Astrocyte (in vitro differentiated cells and primary cell): ENCODE data around the gene RAD51B. TPM values are rescaled to one million over a fixed set of nuclear protein-coding genes. Genes with fewer than 3 reads are reported as not detected.

Experiments
- DNase-seq: peaks from one replicate; pipeline ENCODE4 v3.0.0-alpha.2; 2010; ENCODE audit warnings: low read depth
- FAIRE-seq: peaks from 2 replicates; lab custom pipeline; 2011; peaks lifted over from hg19 to GRCh38; lab: Jason Lieb, UNC
- H2AFZ ChIP-seq: 2 replicates; pipeline ENCODE4 v1.6.0; 2012; ENCODE audit warnings: low read depth, low read length, inconsistent platforms
- H3K27ac ChIP-seq: 2 replicates; pipeline ENCODE4 v1.5.1; 2011; ENCODE audit warnings: low read depth, low read length, inconsistent platforms
- H3K27me3 ChIP-seq: 2 replicates; pipeline ENCODE4 v1.6.0; 2011; ENCODE audit warnings: low read length, inconsistent platforms; ENCODE audit not compliant: insufficient read depth
- H3K36me3 ChIP-seq: 2 replicates; pipeline ENCODE4 v1.5.1; 2011; ENCODE audit warnings: low read length, inconsistent platforms; ENCODE audit not compliant: insufficient read depth
- H3K4me1 ChIP-seq: 2 replicates; pipeline ENCODE4 v1.5.1; 2011; ENCODE audit warnings: low read length, inconsistent platforms; ENCODE audit not compliant: insufficient read depth
- H3K4me2 ChIP-seq: 2 replicates; pipeline ENCODE4 v1.6.0; 2012; ENCODE audit warnings: low read length, inconsistent platforms
- H3K4me3 ChIP-seq: 2 replicates; pipeline ENCODE4 v1.5.1; 2011; ENCODE audit warnings: low read depth, mild to moderate bottlenecking, low read length, inconsistent platforms; ENCODE audit not compliant: insufficient read depth
- H3K79me2 ChIP-seq: 2 replicates; pipeline ENCODE4 v1.6.0; 2012; ENCODE audit warnings: mild to moderate bottlenecking, low read length, inconsistent platforms; ENCODE audit not compliant: insufficient read depth
- H3K9ac ChIP-seq: 2 replicates; pipeline ENCODE4 v1.6.0; 2012; ENCODE audit warnings: mild to moderate bottlenecking, low read length, inconsistent platforms
- H3K9me3 ChIP-seq: 2 replicates; pipeline ENCODE4 v1.5.1; 2012; ENCODE audit warnings: low read depth, mild to moderate bottlenecking, low read length, inconsistent platforms; ENCODE audit not compliant: insufficient read depth
- H4K20me1 ChIP-seq: 2 replicates; pipeline ENCODE4 v1.6.0; 2012; ENCODE audit warnings: low read length, inconsistent platforms; ENCODE audit not compliant: insufficient read depth
- H3K27ac Mint-ChIP-seq: one replicate; pipeline ENCODE4 v1.8.0; 2021; ENCODE audit warnings: mild to moderate bottlenecking, mixed read lengths; ENCODE audit not compliant: unreplicated experiment
- H3K27me3 Mint-ChIP-seq: one replicate; pipeline ENCODE4 v1.8.0; 2021; ENCODE audit warnings: low read depth, mixed read lengths; ENCODE audit not compliant: unreplicated experiment
- H3K36me3 Mint-ChIP-seq: one replicate; pipeline ENCODE4 v1.8.0; 2021; ENCODE audit warnings: low read depth, mixed read lengths; ENCODE audit not compliant: unreplicated experiment
- H3K4me1 Mint-ChIP-seq: one replicate; pipeline ENCODE4 v1.8.0; 2021; ENCODE audit warnings: low read depth, mixed read lengths; ENCODE audit not compliant: unreplicated experiment
- H3K4me3 Mint-ChIP-seq: one replicate; pipeline ENCODE4 v1.8.0; 2021; ENCODE audit warnings: mild to moderate bottlenecking, moderate library complexity, mixed read lengths; ENCODE audit not compliant: unreplicated experiment
- H3K9me3 Mint-ChIP-seq: one replicate; pipeline ENCODE4 v1.8.0; 2021; ENCODE audit warnings: mild to moderate bottlenecking, mixed read lengths; ENCODE audit not compliant: unreplicated experiment
- CTCF ChIP-seq: IDR thresholded peaks from 2 replicates; pipeline ENCODE4 v1.5.1; 2011; ENCODE audit warnings: low read depth, mild to moderate bottlenecking, inconsistent platforms, low read length, moderate library complexity; ENCODE audit not compliant: insufficient read depth
- EZH2 ChIP-seq: IDR thresholded peaks from 2 replicates; pipeline ENCODE4 v1.6.1; 2012; ENCODE audit warnings: mild to moderate bottlenecking, low read length, inconsistent platforms; ENCODE audit not compliant: insufficient read depth
- total RNA-seq: library from RNA; stranded (reverse); gene quantifications from 2 replicates; pipeline ENCODE4 v1.2.1, GENCODE V29; 2021

RAD51B gene
- total RNA-seq, 1 donor from 2014 or later = 10.8 TPM

- H3K27ac ChIP-seq = no peak overlapping the region
- FAIRE-seq (no peak), DNase-seq (no peak)
- H3K27ac Mint-ChIP-seq = no peak overlapping the region
- H3K4me1 ChIP-seq = peaks cover 18% of the 10 kb centered on the region
- H3K4me3 Mint-ChIP-seq = no peak overlapping the region
- TF ChIP-seq CTCF (no peak), EZH2 (no peak)
- H3K4me2 ChIP-seq = no peak overlapping the region
- no peaks in the 10 kb centered on the region for H3K27me3 ChIP-seq
- peaks cover 5% of the 10 kb centered on the region for H3K36me3 Mint-ChIP-seq
- no peak overlapping the region for H2AFZ ChIP-seq
- H3K4me1 Mint-ChIP-seq = peaks cover 13% of the 10 kb centered on the region
- H3K36me3 ChIP-seq = no peaks in the 10 kb centered on the region
- no peak overlapping the region for H3K4me3 ChIP-seq
- H3K9me3 Mint-ChIP-seq = peaks cover 13% of the 10 kb centered on the region
- no peak overlapping the region for H3K9ac ChIP-seq
- peaks cover 2% of the 10 kb centered on the region for H3K9me3 ChIP-seq
- no peaks in the 10 kb centered on the region for H3K27me3 Mint-ChIP-seq
- no peaks in the 10 kb centered on the region for H4K20me1 ChIP-seq
- H3K79me2 ChIP-seq = no peaks in the 10 kb centered on the region
These were observed 784.2 kb downstream of the RAD51B start for GRCh38 chr14:68603533-68604360.

- Histone ChIP-seq H3K4me1 (peaks cover 12% of the 10 kb centered on the region), H3K9me3 (peaks cover 2% of the 10 kb centered on the region), H3K4me2 (no peak overlapping the region), H3K4me3 (no peak overlapping the region), H2AFZ (no peak overlapping the region), H3K36me3 (no peaks in the 10 kb centered on the region), H3K79me2 (no peaks in the 10 kb centered on the region), H4K20me1 (no peaks in the 10 kb centered on the region), H3K9ac (no peak overlapping the region), H3K27me3 (no peaks in the 10 kb centered on the region), H3K27ac (no peak overlapping the region)
- Mint-ChIP-seq H3K36me3 (peaks cover 5% of the 10 kb centered on the region), H3K4me1 (peaks cover 7% of the 10 kb centered on the region), H3K4me3 (peak overlapping the region; percentile 34), H3K9me3 (peaks cover 13% of the 10 kb centered on the region), H3K27ac (no peak overlapping the region), H3K27me3 (no peaks in the 10 kb centered on the region)
- DNase-seq (no peak), FAIRE-seq (no peak)
- TF ChIP-seq CTCF (no peak), EZH2 (no peak)
These were observed 784.8 kb downstream of the RAD51B start for GRCh38 chr14:68604361-68604730.

- Mint-ChIP-seq H3K36me3 (peaks cover 5% of the 10 kb centered on the region), H3K4me1 (peaks cover 5% of the 10 kb centered on the region)
These were observed 785.2 kb downstream of the RAD51B start for GRCh38 chr14:68604822-68605221.

More at GRCh38 chr14:68604822-68605221, 785.2 kb downstream of the RAD51B start:
- no peak overlapping the region for H3K27ac ChIP-seq
- peaks cover 2% of the 10 kb centered on the region for H3K9me3 ChIP-seq
- no peak overlapping the region for H3K9ac ChIP-seq
- H2AFZ ChIP-seq = no peak overlapping the region
- no peaks in the 10 kb centered on the region for H4K20me1 ChIP-seq
- H3K27ac Mint-ChIP-seq = no peak overlapping the region
- TF ChIP-seq CTCF (no peak), EZH2 (no peak)
- H3K4me2 ChIP-seq = no peak overlapping the region
- no peak overlapping the region for H3K4me3 Mint-ChIP-seq
- H3K27me3 Mint-ChIP-seq = no peaks in the 10 kb centered on the region
- H3K9me3 Mint-ChIP-seq = peaks cover 13% of the 10 kb centered on the region
- no peaks in the 10 kb centered on the region for H3K79me2 ChIP-seq
- H3K4me3 ChIP-seq = no peak overlapping the region
- no peaks in the 10 kb centered on the region for H3K36me3 ChIP-seq
- DNase-seq (no peak), FAIRE-seq (no peak)
- no peaks in the 10 kb centered on the region for H3K27me3 ChIP-seq
- H3K4me1 ChIP-seq = peaks cover 8% of the 10 kb centered on the region
